Liver (tissue), 9 donors: ENCODE data around the gene MOCS3. TPM values are rescaled to one million over a fixed set of nuclear protein-coding genes. Genes with fewer than 3 reads are reported as not detected.
"Not testable (repeated sequence)": the region's sequence is repeated elsewhere in the genome, so short reads cannot be mapped to it uniquely, and the experiment has no call there.

ENCODE experiments used
- DNase-seq: peaks from one replicate; pipeline ENCODE4 v3.0.0-alpha.2; 2017; ENCODE audit warnings: low spot score
- H3K27ac ChIP-seq, 2 donors: one replicate each; pipeline ENCODE4 v1.7.0; 2013; ENCODE audit warnings: inconsistent platforms in 2 of 2, low read length in 2 of 2, control low read depth in 1 of 2, low read depth in 1 of 2, mild to moderate bottlenecking in 1 of 2
- H3K27me3 ChIP-seq, 4 donors: one replicate each; pipeline versions ENCODE4 v1.6.1 to v1.7.0; 2013; ENCODE audit warnings: low read length in 3 of 4, inconsistent platforms in 1 of 4, mild to moderate bottlenecking in 1 of 4, moderate library complexity in 1 of 4; ENCODE audit not compliant: control insufficient read depth in 4 of 4, insufficient read depth in 4 of 4
- H3K36me3 ChIP-seq, 4 donors: one replicate each; pipeline versions ENCODE4 v1.6.1 to v1.7.0; 2013; ENCODE audit warnings: low read length in 3 of 4, mild to moderate bottlenecking in 3 of 4, low read depth in 1 of 4, moderate library complexity in 1 of 4; ENCODE audit not compliant: control insufficient read depth in 4 of 4, insufficient read depth in 3 of 4
- H3K4me1 ChIP-seq, 4 donors: one replicate each; pipeline versions ENCODE4 v1.6.1 to v1.7.0; 2013; ENCODE audit warnings: low read length in 3 of 4, mild to moderate bottlenecking in 3 of 4, moderate library complexity in 1 of 4; ENCODE audit not compliant: control insufficient read depth in 4 of 4, insufficient read depth in 4 of 4
- H3K4me3 ChIP-seq, 3 donors: one replicate each; pipeline versions ENCODE4 v1.6.1 to v1.7.0; 2013; ENCODE audit warnings: low read length in 3 of 3, control low read depth in 1 of 3, low read depth in 1 of 3, mild to moderate bottlenecking in 1 of 3
- H3K9ac ChIP-seq, 2 donors: one replicate each; pipeline ENCODE4 v1.7.0; 2013; ENCODE audit warnings: low read length in 2 of 2, mild to moderate bottlenecking in 2 of 2, moderate library complexity in 2 of 2, control low read depth in 1 of 2, low read depth in 1 of 2
- H3K9me3 ChIP-seq, 4 donors: one replicate each; pipeline versions ENCODE4 v1.6.1 to v1.7.0; 2013; ENCODE audit warnings: low read length in 3 of 4; ENCODE audit not compliant: control insufficient read depth in 4 of 4
- CTCF ChIP-seq: fragments of 150-350 bp; IDR thresholded peaks from 2 replicates; pipeline ENCODE4 v1.5.1; 2017; ENCODE audit warnings: improper control_type of control experiment, low read depth, low read length; ENCODE audit not compliant: missing input control
- EGR1 ChIP-seq, 2 donors: IDR thresholded peaks; 2 replicates each; pipeline ENCODE4 v1.6.1; 2016 to 2018; ENCODE audit warnings: antibody characterized with exemption in 2 of 2, low read depth in 2 of 2
- FOXA1 ChIP-seq: IDR thresholded peaks from 2 replicates; pipeline ENCODE4 v1.6.1; 2016; ENCODE audit warnings: antibody characterized with exemption
- HNF4A ChIP-seq, 2 donors: conservative IDR thresholded peaks; 2 replicates each; pipeline ENCODE4 v1.6.1; 2016; ENCODE audit warnings: antibody characterized with exemption in 2 of 2, mild to moderate bottlenecking in 2 of 2
- HNF4G ChIP-seq: IDR thresholded peaks from 2 replicates; pipeline ENCODE4 v1.6.1; 2016; ENCODE audit warnings: antibody characterized with exemption
- JUND ChIP-seq, 2 donors: IDR thresholded peaks; 2 replicates each; pipeline ENCODE4 v1.6.1; 2016; ENCODE audit warnings: antibody characterized with exemption in 2 of 2
- MAX ChIP-seq: IDR thresholded peaks from 2 replicates; pipeline ENCODE4 v1.6.1; 2016; ENCODE audit warnings: antibody characterized with exemption
- NR2F2 ChIP-seq: IDR thresholded peaks from 2 replicates; pipeline ENCODE4 v1.6.1; 2016; ENCODE audit warnings: antibody characterized with exemption
- RAD21 ChIP-seq, 2 donors: IDR thresholded peaks; 2 replicates each; pipeline ENCODE4 v1.6.1; 2016; ENCODE audit warnings: antibody characterized with exemption in 2 of 2, mild to moderate bottlenecking in 2 of 2
- YY1 ChIP-seq: IDR thresholded peaks from 2 replicates; pipeline ENCODE4 v1.6.1; 2016; ENCODE audit warnings: antibody characterized with exemption, mild to moderate bottlenecking
- ZBTB33 ChIP-seq: IDR thresholded peaks from 2 replicates; pipeline ENCODE4 v1.6.1; 2016; ENCODE audit warnings: antibody characterized with exemption
- WGBS: extraction: QIAGEN DNeasy Blood & Tissue Kit; methylation state at CpG from one replicate; pipeline ENCODE4 v1.1.7; 2013; 5-methylcytosine and 5-hydroxymethylcytosine counted together
- polyA plus RNA-seq, 2 donors: library from polyadenylated mRNA; stranded (reverse) in 1 of 2; unstranded in 1 of 2; fragments of 200-250 nt in 1 of 2; fragments of >200 nt in 1 of 2; fragmentation: Nextera tagmentation in 1 of 2; extraction: Ambion mirVana in 1 of 2; gene quantifications; one replicate each; pipeline versions ENCODE4 v1.2.1 to v1.2.3, GENCODE V29; 2013 to 2015
- total RNA-seq, 2 donors: library from RNA; depleted of rRNA; stranded (reverse); fragments of >200 nt; gene quantifications; one replicate each; pipeline ENCODE4 v1.2.3, GENCODE V29; 2014
- TF ChIP-seq, protein P1 (sequence below): IDR thresholded peaks from 2 replicates; pipeline ENCODE4 v1.6.1; 2016; ENCODE audit warnings: antibody characterized with exemption
- donor health status: healthy.
- donor health status: healthy.
- donor health status: healthy.
- donor health status: healthy.
- donor health status: healthy.

The MOCS3 gene
- total and polyA plus RNA-seq, 4 donors = 1.7 to 4.3 (median 3.2) TPM

- H3K36me3 ChIP-seq, H3K27me3 ChIP-seq, H3K9me3 ChIP-seq, H3K4me1 ChIP-seq, H3K9ac ChIP-seq, H3K4me3 ChIP-seq, H3K27ac ChIP-seq, DNase-seq: not testable (repeated sequence)
- 91% methylated on average over 4 of the region's 4 CpGs for WGBS
Measured at GRCh38 chr20:50978533-50978932, 19.9 kb downstream of the MOCS3 start.

GRCh38 chr20:50980071-50980681, 21.6 kb downstream of the MOCS3 start:
- DNase-seq = no peak
- H3K36me3 ChIP-seq = no peaks in the 10 kb centered on the region
- peaks cover 0 to 11% (median 4%) of the 10 kb centered on the region in 4 donors for H3K4me1 ChIP-seq
- peaks cover 0 to 4% (median 0%) of the 10 kb centered on the region in 4 donors for H3K27me3 ChIP-seq
- H3K9me3 ChIP-seq = no peaks in the 10 kb centered on the region
- WGBS = 74% methylated on average over 8 of the region's 8 CpGs
- no peak overlapping the region for H3K4me3 ChIP-seq
- TF ChIP-seq EGR1 (IDR thresholded peaks at IDR 0.05; ENCODE audit: low read depth in 2 of 2) = no peak
- H3K9ac ChIP-seq = no peak overlapping the region
- H3K27ac ChIP-seq = no peak overlapping the region

DNA sequence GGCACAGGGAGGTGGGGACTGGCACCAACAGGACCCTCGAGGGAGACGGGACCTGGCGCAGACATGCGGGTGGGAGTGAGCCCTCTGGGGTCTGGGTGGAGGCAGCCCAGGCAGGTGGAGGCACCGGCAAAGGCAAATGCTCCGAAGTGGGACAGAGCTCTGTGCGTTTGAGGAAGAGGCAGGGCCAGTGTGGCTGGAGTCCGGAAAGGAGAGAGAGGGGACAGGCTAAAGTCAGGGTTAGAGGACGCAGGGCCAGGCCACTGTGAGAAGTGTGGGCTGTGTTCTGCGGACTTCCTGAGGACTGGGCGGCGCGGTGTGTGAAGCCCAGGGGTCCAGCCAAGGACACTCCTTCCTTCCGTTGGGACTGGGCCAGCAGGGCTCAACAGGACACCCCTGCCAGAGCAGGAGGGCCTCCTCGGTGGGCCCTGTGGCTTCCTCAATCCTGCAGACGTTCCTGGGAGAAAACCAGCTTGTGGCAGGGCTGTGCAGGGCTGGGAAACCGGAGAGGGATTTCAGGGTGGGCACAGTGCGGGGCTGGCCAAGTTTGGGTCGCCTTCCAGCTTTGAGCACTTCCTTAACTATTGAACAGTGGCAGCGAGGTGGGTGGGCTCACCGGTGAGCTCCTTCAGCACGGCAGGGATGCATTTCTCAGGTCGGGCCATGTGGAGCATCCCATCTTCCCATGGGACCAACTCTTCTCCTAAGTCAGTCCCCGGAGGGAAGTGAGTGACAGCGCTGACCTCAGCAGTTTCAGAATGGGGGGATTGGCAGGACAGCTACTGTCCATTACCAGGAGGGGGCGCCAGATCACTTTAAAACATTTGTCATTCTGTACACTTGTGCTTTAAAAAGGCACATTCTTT, 22.5 kb downstream of the MOCS3 start:
- no peaks in the 10 kb centered on the region for H3K36me3 ChIP-seq
- H3K9me3 ChIP-seq = no peaks in the 10 kb centered on the region
- H3K4me3 ChIP-seq = no peak overlapping the region
- no peak overlapping the region for H3K27ac ChIP-seq
- H3K4me1 ChIP-seq = peaks cover 0 to 12% (median 5%) of the 10 kb centered on the region in 4 donors
- DNase-seq = peak; percentile 68
- 49% methylated on average over 26 of the region's 26 CpGs for WGBS
- no peak overlapping the region for H3K9ac ChIP-seq
- TF ChIP-seq MAX (no peak), CTCF (peak; percentile 77), RAD21 (IDR thresholded peaks at IDR 0.05) (peak; percentile 72 to 76)
- peaks cover 0 to 4% (median 0%) of the 10 kb centered on the region in 4 donors for H3K27me3 ChIP-seq

GRCh38 chr20:50981714-50982048, 23.1 kb downstream of the MOCS3 start:
- DNase-seq = no peak
- Histone ChIP-seq H3K27ac (no peak overlapping the region), H3K27me3 (peaks cover 0 to 4% (median 0%) of the 10 kb centered on the region in 4 donors)

More at GRCh38 chr20:50981714-50982048, 23.1 kb downstream of the MOCS3 start:
- TF ChIP-seq EGR1 (IDR thresholded peaks at IDR 0.05; ENCODE audit: low read depth in 2 of 2) = no peak
- TF ChIP-seq CTCF = no peak
- no peak for TF ChIP-seq RAD21 (IDR thresholded peaks at IDR 0.05)
- TF ChIP-seq HNF4A (conservative IDR thresholded peaks at IDR 0.05) = no peak
- TF ChIP-seq, protein P1, sequence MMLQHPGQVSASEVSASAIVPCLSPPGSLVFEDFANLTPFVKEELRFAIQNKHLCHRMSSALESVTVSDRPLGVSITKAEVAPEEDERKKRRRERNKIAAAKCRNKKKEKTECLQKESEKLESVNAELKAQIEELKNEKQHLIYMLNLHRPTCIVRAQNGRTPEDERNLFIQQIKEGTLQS = no peak
- TF ChIP-seq JUND (IDR thresholded peaks at IDR 0.05) = no peak
- TF ChIP-seq FOXA1 = no peak
- TF ChIP-seq YY1 = no peak
- TF ChIP-seq ZBTB33 = no peak
- no peak for TF ChIP-seq MAX
- TF ChIP-seq HNF4G = no peak
- no peak for TF ChIP-seq NR2F2
- Histone ChIP-seq H3K9me3 (no peaks in the 10 kb centered on the region), H3K9ac (no peak overlapping the region), H3K4me3 (no peak overlapping the region), H3K36me3 (no peaks in the 10 kb centered on the region), H3K4me1 (peaks cover 0 to 12% (median 5%) of the 10 kb centered on the region in 4 donors)
- WGBS = 93% methylated on average over 3 of the region's 3 CpGs
